GM19025 (cell line): ENCODE results near the gene KLHDC7B.

ENCODE experiments used
- ATAC-seq: cut with Tn5 transposase; IDR thresholded peaks from one replicate; pipeline ENCODE4 v1.9.1; 2021; ENCODE audit warnings: mild to moderate bottlenecking, low read depth, moderate library complexity; ENCODE audit not compliant: unreplicated experiment

KLHDC7B gene

GRCh38 chr22:50545522-50546325, at the start of gene KLHDC7B:
Gene KLHDC7B (plus strand): TSS chr22:50545899. CDS start chr22:50546244, 345 bp downstream.
- ATAC-seq, result no peak

GRCh38 chr22:50497093-50497492, 48.6 kb upstream of the KLHDC7B start:
- ATAC-seq, result no peak

- no peak for ATAC-seq
Observed at GRCh38 chr22:50498322-50498890, 47.3 kb upstream of the KLHDC7B start.

- ATAC-seq, result no peak
Observed at GRCh38 chr22:50500452-50500851, 45.2 kb upstream of the KLHDC7B start.

- ATAC-seq, result no peak
Observed at GRCh38 chr22:50502096-50502495, 43.6 kb upstream of the KLHDC7B start.

- no peak for ATAC-seq
Observed at GRCh38 chr22:50502628-50503474, 42.8 kb upstream of the KLHDC7B start.

- ATAC-seq, result no peak
Observed at GRCh38 chr22:50503475-50504145, 42.1 kb upstream of the KLHDC7B start.

GRCh38 chr22:50504369-50505211, 41.1 kb upstream of the KLHDC7B start:
- no peak for ATAC-seq

GRCh38 chr22:50505276-50505775, 40.4 kb upstream of the KLHDC7B start:
- no peak for ATAC-seq

GRCh38 chr22:50505776-50506610, 39.7 kb upstream of the KLHDC7B start:
- no peak for ATAC-seq

GRCh38 chr22:50506611-50507420, 38.9 kb upstream of the KLHDC7B start:
- ATAC-seq, result no peak

- peak; percentile 59 for ATAC-seq
Observed at GRCh38 chr22:50507421-50507990, 38.2 kb upstream of the KLHDC7B start, which contains the start of gene LMF2. Gene LMF2 (minus strand): TSS chr22:50507702. CDS start chr22:50507675, 27 bp downstream.

GRCh38 chr22:50507991-50508884, 37.5 kb upstream of the KLHDC7B start, which contains the start of gene NCAPH2:
Gene NCAPH2 (plus strand): TSS chr22:50508224. CDS start chr22:50508338, 114 bp downstream.
- peak; percentile 69 for ATAC-seq

- no peak for ATAC-seq
Observed at GRCh38 chr22:50508897-50509296, 36.8 kb upstream of the KLHDC7B start.

GRCh38 chr22:50513175-50513574, 32.5 kb upstream of the KLHDC7B start:
- no peak for ATAC-seq

- ATAC-seq, result no peak
Observed at GRCh38 chr22:50516068-50516467, 29.6 kb upstream of the KLHDC7B start.
